HG03039 (cell line): ENCODE results near the gene ZNF385D.
"Not testable (repeated sequence)": the region's sequence is repeated elsewhere in the genome, so short reads cannot be mapped to it uniquely, and the experiment has no call there.

Experiments used
- ATAC-seq: cut with Tn5 transposase; IDR thresholded peaks from one replicate; pipeline ENCODE4 v1.9.1; 2021; ENCODE audit warnings: mild to moderate bottlenecking, moderate library complexity; ENCODE audit not compliant: unreplicated experiment

Gene ZNF385D

GRCh38 chr3:21393683-21394311 is 357.2 kb downstream of the ZNF385D start:
- no peak for ATAC-seq

- no peak for ATAC-seq
Observed at GRCh38 chr3:21392526-21392925, 358.5 kb downstream of the ZNF385D start.

GRCh38 chr3:21390856-21391255 is 360.2 kb downstream of the ZNF385D start:
- no peak for ATAC-seq

GRCh38 chr3:21390136-21390535 is 360.9 kb downstream of the ZNF385D start:
- no peak for ATAC-seq

GRCh38 chr3:21387142-21387826 is 363.7 kb downstream of the ZNF385D start:
- not testable (repeated sequence) for ATAC-seq

GRCh38 chr3:21378036-21378435 is 373.0 kb downstream of the ZNF385D start:
- ATAC-seq, result not testable (repeated sequence)

GRCh38 chr3:21377071-21377769 is 373.8 kb downstream of the ZNF385D start:
- no peak for ATAC-seq

- no peak for ATAC-seq
Observed at GRCh38 chr3:21372316-21372715, 378.7 kb downstream of the ZNF385D start.
